GM23338 (cell line): ENCODE measurements around the gene FREY1.

Source experiments
- JUNB ChIP-seq: IDR thresholded peaks from one replicate; pipeline ENCODE4 v1.6.1; 2016; ENCODE audit warnings: antibody characterized with exemption; ENCODE audit not compliant: unreplicated experiment
- TF ChIP-seq, protein P1 (sequence below), 2 experiments: fragments of 200-600 bp in 1 of 2; sonication (generic) in 1 of 2; conservative IDR thresholded peaks; 2 replicates each; pipeline versions ENCODE4 v1.5.1 to v1.6.1; 2016 to 2017; ENCODE audit warnings: antibody characterized with exemption in 2 of 2, low read depth in 2 of 2, mild to moderate bottlenecking in 2 of 2, moderate library complexity in 1 of 2

DNA sequence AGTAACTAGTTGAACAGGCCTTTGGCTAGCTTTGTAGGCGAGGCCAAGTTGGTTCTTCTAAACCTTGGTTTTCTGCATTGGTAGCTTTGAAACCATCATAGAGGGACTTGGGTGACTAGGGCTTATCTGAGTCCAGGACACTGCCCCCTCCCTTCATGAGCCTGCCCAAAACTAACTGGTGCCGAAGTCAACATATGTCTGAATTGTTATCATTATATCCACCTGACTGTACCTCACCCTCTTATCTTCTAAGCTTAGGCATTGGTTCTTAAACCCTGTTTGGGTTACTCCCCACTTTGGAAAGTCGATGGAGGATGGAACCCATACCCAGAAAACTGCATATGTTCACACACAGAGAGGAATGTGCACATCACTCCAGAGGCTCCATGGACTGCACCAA lies 29.2 kb downstream of the FREY1 start:
- TF ChIP-seq, protein P1, sequence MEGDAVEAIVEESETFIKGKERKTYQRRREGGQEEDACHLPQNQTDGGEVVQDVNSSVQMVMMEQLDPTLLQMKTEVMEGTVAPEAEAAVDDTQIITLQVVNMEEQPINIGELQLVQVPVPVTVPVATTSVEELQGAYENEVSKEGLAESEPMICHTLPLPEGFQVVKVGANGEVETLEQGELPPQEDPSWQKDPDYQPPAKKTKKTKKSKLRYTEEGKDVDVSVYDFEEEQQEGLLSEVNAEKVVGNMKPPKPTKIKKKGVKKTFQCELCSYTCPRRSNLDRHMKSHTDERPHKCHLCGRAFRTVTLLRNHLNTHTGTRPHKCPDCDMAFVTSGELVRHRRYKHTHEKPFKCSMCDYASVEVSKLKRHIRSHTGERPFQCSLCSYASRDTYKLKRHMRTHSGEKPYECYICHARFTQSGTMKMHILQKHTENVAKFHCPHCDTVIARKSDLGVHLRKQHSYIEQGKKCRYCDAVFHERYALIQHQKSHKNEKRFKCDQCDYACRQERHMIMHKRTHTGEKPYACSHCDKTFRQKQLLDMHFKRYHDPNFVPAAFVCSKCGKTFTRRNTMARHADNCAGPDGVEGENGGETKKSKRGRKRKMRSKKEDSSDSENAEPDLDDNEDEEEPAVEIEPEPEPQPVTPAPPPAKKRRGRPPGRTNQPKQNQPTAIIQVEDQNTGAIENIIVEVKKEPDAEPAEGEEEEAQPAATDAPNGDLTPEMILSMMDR (conservative IDR thresholded peaks at IDR 0.05; ENCODE audit: low read depth in 2 of 2): no peak
- no peak for TF ChIP-seq JUNB
